Liver (tissue), 9 donors: ENCODE data around the gene CST7. TPM values are rescaled to one million over a fixed set of nuclear protein-coding genes. Genes with fewer than 3 reads are reported as not detected.
A peak's percentile ranks its signal among the peaks of the same experiment; 100 is the strongest.

Source experiments
- DNase-seq: peaks from one replicate; pipeline ENCODE4 v3.0.0-alpha.2; 2017; ENCODE audit warnings: low spot score
- H3K27ac ChIP-seq, 2 donors: one replicate each; pipeline ENCODE4 v1.7.0; 2013; ENCODE audit warnings: inconsistent platforms in 2 of 2, low read length in 2 of 2, control low read depth in 1 of 2, low read depth in 1 of 2, mild to moderate bottlenecking in 1 of 2
- H3K27me3 ChIP-seq, 4 donors: one replicate each; pipeline versions ENCODE4 v1.6.1 to v1.7.0; 2013; ENCODE audit warnings: low read length in 3 of 4, inconsistent platforms in 1 of 4, mild to moderate bottlenecking in 1 of 4, moderate library complexity in 1 of 4; ENCODE audit not compliant: control insufficient read depth in 4 of 4, insufficient read depth in 4 of 4
- H3K36me3 ChIP-seq, 4 donors: one replicate each; pipeline versions ENCODE4 v1.6.1 to v1.7.0; 2013; ENCODE audit warnings: low read length in 3 of 4, mild to moderate bottlenecking in 3 of 4, low read depth in 1 of 4, moderate library complexity in 1 of 4; ENCODE audit not compliant: control insufficient read depth in 4 of 4, insufficient read depth in 3 of 4
- H3K4me1 ChIP-seq, 4 donors: one replicate each; pipeline versions ENCODE4 v1.6.1 to v1.7.0; 2013; ENCODE audit warnings: low read length in 3 of 4, mild to moderate bottlenecking in 3 of 4, moderate library complexity in 1 of 4; ENCODE audit not compliant: control insufficient read depth in 4 of 4, insufficient read depth in 4 of 4
- H3K4me3 ChIP-seq, 3 donors: one replicate each; pipeline versions ENCODE4 v1.6.1 to v1.7.0; 2013; ENCODE audit warnings: low read length in 3 of 3, control low read depth in 1 of 3, low read depth in 1 of 3, mild to moderate bottlenecking in 1 of 3
- H3K9ac ChIP-seq, 2 donors: one replicate each; pipeline ENCODE4 v1.7.0; 2013; ENCODE audit warnings: low read length in 2 of 2, mild to moderate bottlenecking in 2 of 2, moderate library complexity in 2 of 2, control low read depth in 1 of 2, low read depth in 1 of 2
- H3K9me3 ChIP-seq, 4 donors: one replicate each; pipeline versions ENCODE4 v1.6.1 to v1.7.0; 2013; ENCODE audit warnings: low read length in 3 of 4; ENCODE audit not compliant: control insufficient read depth in 4 of 4
- CTCF ChIP-seq: fragments of 150-350 bp; IDR thresholded peaks from 2 replicates; pipeline ENCODE4 v1.5.1; 2017; ENCODE audit warnings: improper control_type of control experiment, low read depth, low read length; ENCODE audit not compliant: missing input control
- EGR1 ChIP-seq, 2 donors: IDR thresholded peaks; 2 replicates each; pipeline ENCODE4 v1.6.1; 2016 to 2018; ENCODE audit warnings: antibody characterized with exemption in 2 of 2, low read depth in 2 of 2
- FOXA1 ChIP-seq: IDR thresholded peaks from 2 replicates; pipeline ENCODE4 v1.6.1; 2016; ENCODE audit warnings: antibody characterized with exemption
- FOXA2 ChIP-seq: IDR thresholded peaks from 2 replicates; pipeline ENCODE4 v1.6.1; 2016; ENCODE audit warnings: antibody characterized with exemption
- GABPA ChIP-seq, 2 donors: IDR thresholded peaks in 1 of 2; conservative IDR thresholded peaks in 1 of 2; 2 replicates each; pipeline ENCODE4 v1.6.1; 2016; ENCODE audit warnings: antibody characterized with exemption in 2 of 2, mild to moderate bottlenecking in 1 of 2, moderate library complexity in 1 of 2
- HNF4A ChIP-seq, 2 donors: conservative IDR thresholded peaks; 2 replicates each; pipeline ENCODE4 v1.6.1; 2016; ENCODE audit warnings: antibody characterized with exemption in 2 of 2, mild to moderate bottlenecking in 2 of 2
- HNF4G ChIP-seq: IDR thresholded peaks from 2 replicates; pipeline ENCODE4 v1.6.1; 2016; ENCODE audit warnings: antibody characterized with exemption
- JUND ChIP-seq, 2 donors: IDR thresholded peaks; 2 replicates each; pipeline ENCODE4 v1.6.1; 2016; ENCODE audit warnings: antibody characterized with exemption in 2 of 2
- NR2F2 ChIP-seq: IDR thresholded peaks from 2 replicates; pipeline ENCODE4 v1.6.1; 2016; ENCODE audit warnings: antibody characterized with exemption
- RAD21 ChIP-seq, 2 donors: IDR thresholded peaks; 2 replicates each; pipeline ENCODE4 v1.6.1; 2016; ENCODE audit warnings: antibody characterized with exemption in 2 of 2, mild to moderate bottlenecking in 2 of 2
- REST ChIP-seq: IDR thresholded peaks from 2 replicates; pipeline ENCODE4 v1.6.1; 2016; ENCODE audit warnings: antibody characterized with exemption, mild to moderate bottlenecking
- RXRA ChIP-seq, 2 donors: IDR thresholded peaks; 2 replicates each; pipeline ENCODE4 v1.6.1; 2017 to 2018; ENCODE audit warnings: antibody characterized with exemption in 2 of 2, mild to moderate bottlenecking in 1 of 2
- SP1 ChIP-seq: IDR thresholded peaks from 2 replicates; pipeline ENCODE4 v1.6.1; 2018; ENCODE audit warnings: antibody characterized with exemption, mild to moderate bottlenecking
- TAF1 ChIP-seq: conservative IDR thresholded peaks from 2 replicates; pipeline ENCODE4 v1.6.1; 2016; ENCODE audit warnings: antibody characterized with exemption, mild to moderate bottlenecking
- YY1 ChIP-seq: IDR thresholded peaks from 2 replicates; pipeline ENCODE4 v1.6.1; 2016; ENCODE audit warnings: antibody characterized with exemption, mild to moderate bottlenecking
- WGBS: extraction: QIAGEN DNeasy Blood & Tissue Kit; methylation state at CpG from one replicate; pipeline ENCODE4 v1.1.7; 2013; 5-methylcytosine and 5-hydroxymethylcytosine counted together
- polyA plus RNA-seq, 2 donors: library from polyadenylated mRNA; stranded (reverse) in 1 of 2; unstranded in 1 of 2; fragments of 200-250 nt in 1 of 2; fragments of >200 nt in 1 of 2; fragmentation: Nextera tagmentation in 1 of 2; extraction: Ambion mirVana in 1 of 2; gene quantifications; one replicate each; pipeline versions ENCODE4 v1.2.1 to v1.2.3, GENCODE V29; 2013 to 2015
- total RNA-seq, 2 donors: library from RNA; depleted of rRNA; stranded (reverse); fragments of >200 nt; gene quantifications; one replicate each; pipeline ENCODE4 v1.2.3, GENCODE V29; 2014
- TF ChIP-seq, protein P1 (sequence below): IDR thresholded peaks from 2 replicates; pipeline ENCODE4 v1.6.1; 2016; ENCODE audit warnings: antibody characterized with exemption
- TF ChIP-seq, protein P2 (sequence below): IDR thresholded peaks from 2 replicates; pipeline ENCODE4 v1.6.1; 2016; ENCODE audit warnings: antibody characterized with exemption
- TF ChIP-seq, protein P3 (sequence below): IDR thresholded peaks from 2 replicates; pipeline ENCODE4 v1.6.1; 2016; ENCODE audit warnings: antibody characterized with exemption
- donor health status: healthy.
- donor health status: healthy.
- donor health status: healthy.
- donor health status: healthy.
- donor health status: healthy.

CST7 gene
- total and polyA plus RNA-seq, 4 donors = 1.5 to 15.1 (median 2.7) TPM

DNA sequence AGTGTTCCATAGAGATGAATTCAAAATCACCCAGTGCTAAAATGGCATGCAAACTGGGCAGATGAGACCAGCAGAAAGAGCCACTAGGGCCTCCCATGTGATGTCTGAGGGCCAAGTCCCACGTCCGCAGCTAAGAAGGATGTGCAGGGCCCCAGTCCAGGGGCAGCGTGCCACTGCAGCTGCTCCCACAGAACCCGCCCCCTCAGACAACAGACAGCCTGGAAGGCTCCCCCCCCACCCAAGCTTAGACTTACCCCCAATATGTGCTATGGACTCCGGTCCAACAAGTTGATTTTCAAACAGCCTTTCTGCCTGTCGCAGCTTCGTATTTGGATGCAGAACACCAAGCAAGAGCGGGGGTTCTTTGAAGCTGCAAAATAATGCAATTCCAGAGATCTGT lies 29.4 kb downstream of the CST7 start:
- 74% methylated on average over 8 of the region's 8 CpGs for WGBS
- TF ChIP-seq REST = no peak
- TF ChIP-seq, protein P1, sequence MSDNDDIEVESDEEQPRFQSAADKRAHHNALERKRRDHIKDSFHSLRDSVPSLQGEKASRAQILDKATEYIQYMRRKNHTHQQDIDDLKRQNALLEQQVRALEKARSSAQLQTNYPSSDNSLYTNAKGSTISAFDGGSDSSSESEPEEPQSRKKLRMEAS = no peak
- no peak for TF ChIP-seq SP1
- H3K4me1 ChIP-seq = peaks cover 12 to 55% (median 39%) of the 10 kb centered on the region in 4 donors
- H3K4me3 ChIP-seq = no peak overlapping the region
- H3K27me3 ChIP-seq = no peaks in the 10 kb centered on the region
- H3K9ac ChIP-seq = no peak overlapping the region
- peak overlapping the region in 1 of 2 donors; percentile 55 for H3K27ac ChIP-seq
- no peaks in the 10 kb centered on the region for H3K9me3 ChIP-seq
- no peak for DNase-seq
- H3K36me3 ChIP-seq = peaks cover 9 to 50% (median 35%) of the 10 kb centered on the region in 4 donors

GRCh38 chr20:24979036-24979960 lies 30.2 kb downstream of the CST7 start:
- peak; percentile 26 for DNase-seq
- WGBS = 97% methylated on average over 15 of the region's 15 CpGs
- Histone ChIP-seq H3K27me3 (no peaks in the 10 kb centered on the region), H3K9me3 (no peaks in the 10 kb centered on the region), H3K36me3 (peaks cover 8 to 44% (median 32%) of the 10 kb centered on the region in 4 donors), H3K4me3 (no peak overlapping the region), H3K27ac (peak overlapping the region in 1 of 2 donors; percentile 19), H3K9ac (no peak overlapping the region), H3K4me1 (peaks cover 12 to 62% (median 46%) of the 10 kb centered on the region in 4 donors)
- TF ChIP-seq FOXA1 (no peak), NR2F2 (no peak), GABPA (IDR thresholded peaks at IDR 0.05 in 1 of 2, conservative IDR thresholded peaks at IDR 0.05 in 1 of 2) (no peak), RXRA (IDR thresholded peaks at IDR 0.05) (no peak), HNF4G (no peak), RAD21 (IDR thresholded peaks at IDR 0.05) (no peak), CTCF (no peak), YY1 (no peak), EGR1 (IDR thresholded peaks at IDR 0.05; ENCODE audit: low read depth in 2 of 2) (no peak), TAF1 (no peak), FOXA2 (no peak), JUND (IDR thresholded peaks at IDR 0.05) (no peak), SP1 (no peak), HNF4A (conservative IDR thresholded peaks at IDR 0.05) (no peak)
- TF ChIP-seq, protein P2, sequence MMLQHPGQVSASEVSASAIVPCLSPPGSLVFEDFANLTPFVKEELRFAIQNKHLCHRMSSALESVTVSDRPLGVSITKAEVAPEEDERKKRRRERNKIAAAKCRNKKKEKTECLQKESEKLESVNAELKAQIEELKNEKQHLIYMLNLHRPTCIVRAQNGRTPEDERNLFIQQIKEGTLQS = no peak
- TF ChIP-seq, protein P3, sequence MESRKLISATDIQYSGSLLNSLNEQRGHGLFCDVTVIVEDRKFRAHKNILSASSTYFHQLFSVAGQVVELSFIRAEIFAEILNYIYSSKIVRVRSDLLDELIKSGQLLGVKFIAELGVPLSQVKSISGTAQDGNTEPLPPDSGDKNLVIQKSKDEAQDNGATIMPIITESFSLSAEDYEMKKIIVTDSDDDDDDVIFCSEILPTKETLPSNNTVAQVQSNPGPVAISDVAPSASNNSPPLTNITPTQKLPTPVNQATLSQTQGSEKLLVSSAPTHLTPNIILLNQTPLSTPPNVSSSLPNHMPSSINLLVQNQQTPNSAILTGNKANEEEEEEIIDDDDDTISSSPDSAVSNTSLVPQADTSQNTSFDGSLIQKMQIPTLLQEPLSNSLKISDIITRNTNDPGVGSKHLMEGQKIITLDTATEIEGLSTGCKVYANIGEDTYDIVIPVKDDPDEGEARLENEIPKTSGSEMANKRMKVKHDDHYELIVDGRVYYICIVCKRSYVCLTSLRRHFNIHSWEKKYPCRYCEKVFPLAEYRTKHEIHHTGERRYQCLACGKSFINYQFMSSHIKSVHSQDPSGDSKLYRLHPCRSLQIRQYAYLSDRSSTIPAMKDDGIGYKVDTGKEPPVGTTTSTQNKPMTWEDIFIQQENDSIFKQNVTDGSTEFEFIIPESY = no peak
- TF ChIP-seq, protein P1 = no peak
